ENCODE results near the gene PDE9A. TPM values are rescaled to one million over a fixed set of nuclear protein-coding genes. Genes with fewer than 3 reads are reported as not detected.

PDE9A gene
- total and polyA plus RNA-seq, 2 experiments from 2014 or later = 14.3 to 19.6 TPM

- Histone ChIP-seq H2AFZ (no peak overlapping the region), H3K4me2 (no peak overlapping the region), H3K4me1 (ENCODE audit: insufficient read depth) (peaks cover 3% of the 10 kb centered on the region), H3K9me2 (replicated peaks; ENCODE audit: insufficient read depth) (no peaks in the 10 kb centered on the region), H3K27me3 (no peaks in the 10 kb centered on the region), H3K79me2 (no peaks in the 10 kb centered on the region), H4K20me1 (ENCODE audit: insufficient read depth, poor library complexity, severe bottlenecking) (no peaks in the 10 kb centered on the region), H3K9me3 (ENCODE audit: low read depth) (no peaks in the 10 kb centered on the region), H3K4me3 (no peak overlapping the region), H3K36me3 (replicated peaks; ENCODE audit: insufficient read depth, low read depth) (no peaks in the 10 kb centered on the region), H3K27ac (no peak overlapping the region)
- TF ChIP-seq CTCF (IDR thresholded peaks at IDR 0.05; ENCODE audit: poor library complexity) (no peak), EZH2phosphoT487 (IDR thresholded peaks at IDR 0.05; ENCODE audit: low read depth, severe bottlenecking, unreplicated experiment) (no peak), EZH2 (IDR thresholded peaks at IDR 0.05; ENCODE audit: borderline replicate concordance) (no peak)
- no peak for DNase-seq (ENCODE audit: low spot score)
- WGBS (ENCODE audit: low lambda C conversion rate, missing lambda C conversion rate) = 73% methylated on average over 5 of the region's 5 CpGs
Observed at GRCh38 chr21:42631142-42631541, 22.3 kb upstream of the PDE9A start.

- Histone ChIP-seq H4K20me1 (ENCODE audit: insufficient read depth, poor library complexity, severe bottlenecking) (no peaks in the 10 kb centered on the region), H2AFZ (no peak overlapping the region), H3K27me3 (no peaks in the 10 kb centered on the region), H3K9me2 (replicated peaks; ENCODE audit: insufficient read depth) (no peaks in the 10 kb centered on the region), H3K9me3 (ENCODE audit: low read depth) (no peaks in the 10 kb centered on the region), H3K4me3 (no peak overlapping the region), H3K4me1 (ENCODE audit: insufficient read depth) (peaks cover 5% of the 10 kb centered on the region), H3K4me2 (no peak overlapping the region), H3K79me2 (no peaks in the 10 kb centered on the region), H3K36me3 (replicated peaks; ENCODE audit: insufficient read depth, low read depth) (no peaks in the 10 kb centered on the region), H3K27ac (no peak overlapping the region)
- DNase-seq (ENCODE audit: low spot score) = no peak
- 87% methylated on average over 12 of the region's 12 CpGs for WGBS (ENCODE audit: low lambda C conversion rate, missing lambda C conversion rate)
- TF ChIP-seq EZH2phosphoT487 (IDR thresholded peaks at IDR 0.05; ENCODE audit: low read depth, severe bottlenecking, unreplicated experiment) = no peak
- no peak for TF ChIP-seq EZH2 (IDR thresholded peaks at IDR 0.05; ENCODE audit: borderline replicate concordance)
- no peak for TF ChIP-seq CTCF (IDR thresholded peaks at IDR 0.05; ENCODE audit: poor library complexity)
Observed at GRCh38 chr21:42632336-42632751, 21.1 kb upstream of the PDE9A start.

DNA sequence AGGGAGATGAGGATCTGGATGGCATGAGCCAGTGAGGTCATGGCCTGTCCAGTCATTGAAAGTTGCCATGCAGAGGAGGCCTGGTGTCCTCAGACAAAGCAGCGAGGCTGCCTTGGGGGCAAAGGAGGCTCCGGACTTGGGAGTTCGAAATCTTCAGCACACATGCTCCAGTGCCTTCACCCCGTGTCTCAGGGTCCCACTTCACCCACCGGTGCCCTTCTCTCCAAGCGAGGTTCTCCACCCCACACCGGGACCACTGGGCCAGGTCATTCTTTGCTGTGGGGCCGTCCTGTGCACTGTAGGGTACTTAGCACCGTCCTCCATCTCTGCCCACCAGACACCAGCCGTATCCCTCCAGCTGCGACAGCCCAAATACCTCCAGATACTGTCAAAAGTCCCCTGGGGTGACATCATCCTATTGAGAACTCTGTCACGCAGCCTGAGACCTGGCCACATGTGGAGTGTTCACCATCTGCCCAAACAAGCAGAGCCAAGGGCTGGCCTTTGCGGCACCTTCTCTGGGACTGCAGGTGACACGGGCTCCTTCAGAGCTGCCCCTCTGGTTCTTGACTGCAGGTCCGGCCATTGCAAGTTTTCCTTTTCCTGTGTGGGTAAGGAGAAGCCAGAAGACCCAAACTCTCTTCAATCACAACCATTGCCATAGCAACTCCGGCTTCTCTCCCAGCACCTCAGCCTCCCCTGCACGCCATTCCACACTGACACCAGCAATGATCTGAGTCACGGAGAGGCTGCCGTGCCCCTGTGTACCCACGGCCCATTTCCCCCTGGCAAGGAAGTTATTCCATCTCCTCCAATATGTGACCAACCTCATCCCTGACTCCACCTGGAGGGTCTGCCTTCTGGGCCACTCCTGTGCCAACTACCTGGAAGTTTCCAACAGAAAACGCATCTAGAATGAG lies 20.4 kb upstream of the PDE9A start:
- WGBS (ENCODE audit: low lambda C conversion rate, missing lambda C conversion rate) = 94% methylated on average over 21 of the region's 21 CpGs
- Histone ChIP-seq H4K20me1 (ENCODE audit: insufficient read depth, poor library complexity, severe bottlenecking) (no peaks in the 10 kb centered on the region), H3K36me3 (replicated peaks; ENCODE audit: insufficient read depth, low read depth) (no peaks in the 10 kb centered on the region), H2AFZ (no peak overlapping the region), H3K27ac (no peak overlapping the region), H3K4me1 (ENCODE audit: insufficient read depth) (peaks cover 5% of the 10 kb centered on the region), H3K4me3 (no peak overlapping the region), H3K9me2 (replicated peaks; ENCODE audit: insufficient read depth) (no peaks in the 10 kb centered on the region), H3K27me3 (no peaks in the 10 kb centered on the region), H3K4me2 (no peak overlapping the region), H3K79me2 (no peaks in the 10 kb centered on the region), H3K9me3 (ENCODE audit: low read depth) (no peaks in the 10 kb centered on the region)
- TF ChIP-seq CTCF (IDR thresholded peaks at IDR 0.05; ENCODE audit: poor library complexity) (no peak), EZH2 (IDR thresholded peaks at IDR 0.05; ENCODE audit: borderline replicate concordance) (no peak), EZH2phosphoT487 (IDR thresholded peaks at IDR 0.05; ENCODE audit: low read depth, severe bottlenecking, unreplicated experiment) (no peak)
- no peak for DNase-seq (ENCODE audit: low spot score)
